Tibial nerve (tissue), 4 donors: ENCODE data around the gene ANAPC4. TPM values are rescaled to one million over a fixed set of nuclear protein-coding genes. Genes with fewer than 3 reads are reported as not detected.
"Not testable (repeated sequence)": the region's sequence is repeated elsewhere in the genome, so short reads cannot be mapped to it uniquely, and the experiment has no call there.

Experiments
- DNase-seq, 2 donors: peaks; one replicate each; pipeline ENCODE4 v3.0.0-alpha.2; 2019; ENCODE audit warnings: low spot score in 2 of 2
- H3K27ac ChIP-seq, 4 donors: fragments of 200-600 bp; sonication (generic) in 3 of 4; one replicate each; pipeline ENCODE4 v1.5.1; 2017 to 2019; ENCODE audit warnings: mild to moderate bottlenecking in 1 of 4
- H3K27me3 ChIP-seq, 2 donors: fragments of 200-600 bp; sonication (generic) in 1 of 2; one replicate each; pipeline versions ENCODE4 v1.5.1 to v1.6.0; 2017 to 2019
- H3K36me3 ChIP-seq, 3 donors: fragments of 200-600 bp; sonication (generic); one replicate each; pipeline ENCODE4 v1.5.1; 2018 to 2019
- H3K4me1 ChIP-seq, 4 donors: fragments of 200-600 bp; sonication (generic) in 3 of 4; one replicate each; pipeline ENCODE4 v1.5.1; 2017 to 2019
- H3K4me3 ChIP-seq, 4 donors: fragments of 200-600 bp; sonication (generic) in 3 of 4; one replicate each; pipeline ENCODE4 v1.5.1; 2017 to 2019; ENCODE audit warnings: mild to moderate bottlenecking in 1 of 4, moderate library complexity in 1 of 4
- H3K9me3 ChIP-seq, 4 donors: fragments of 200-600 bp; sonication (generic) in 3 of 4; one replicate each; pipeline ENCODE4 v1.5.1; 2017 to 2019
- EP300 ChIP-seq, 2 donors: sonication (generic); formaldehyde crosslinking; IDR thresholded peaks; one replicate each; pipeline ENCODE4 v1.6.1; 2017; ENCODE audit warnings: antibody characterized with exemption in 2 of 2, mild to moderate bottlenecking in 1 of 2
- POLR2A ChIP-seq, 2 donors: fragments of 450-650 bp; IDR thresholded peaks; one replicate each; pipeline ENCODE4 v1.6.1; 2017; ENCODE audit warnings: antibody characterized with exemption in 2 of 2, mild to moderate bottlenecking in 2 of 2, moderate library complexity in 2 of 2
- WGBS, 2 donors: methylation state at CpG; one replicate each; pipeline ENCODE4 v1.1.5; 2018; 5-methylcytosine and 5-hydroxymethylcytosine counted together
- total RNA-seq, 4 donors: library from RNA; depleted of rRNA; stranded (reverse); fragments of >200 nt; gene quantifications; one replicate each; pipeline ENCODE4 v1.1.0, GENCODE V29; 2016
- TF ChIP-seq, protein P1 (sequence below), 5 experiments: fragments of 200-600 bp in 3 of 5; fragments of 450-650 bp in 2 of 5; sonication (generic) in 3 of 5; IDR thresholded peaks; one replicate each; pipeline ENCODE4 v1.5.1; 2016 to 2019; ENCODE audit warnings: antibody characterized with exemption in 5 of 5, mild to moderate bottlenecking in 3 of 5, moderate library complexity in 2 of 5

The ANAPC4 gene
- total RNA-seq, 4 donors from 2014 or later = 31.4 to 49.0 (median 37.1) TPM

DNA sequence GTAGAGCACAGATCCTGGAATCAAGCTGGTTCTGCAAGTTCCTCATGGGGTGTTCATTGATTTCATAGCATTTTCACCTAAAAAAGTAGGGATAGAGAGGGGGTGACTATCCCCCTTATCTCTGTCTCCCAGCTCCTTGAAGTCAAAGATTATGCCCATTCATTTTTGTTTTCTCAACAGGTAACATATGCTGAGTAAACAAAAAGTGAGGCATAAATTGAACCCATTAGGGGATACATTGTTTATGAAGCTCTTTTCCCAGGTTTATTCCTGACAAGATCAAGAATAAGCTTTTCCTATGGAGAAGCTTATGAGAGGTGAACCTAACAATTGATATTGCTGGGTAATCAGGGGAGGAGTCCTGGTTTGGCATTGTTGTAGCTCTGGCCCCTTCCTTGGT, 9.2 kb upstream of the ANAPC4 start:
- Histone ChIP-seq H3K27me3 (no peaks in the 10 kb centered on the region), H3K4me3 (no peak overlapping the region), H3K27ac (no peak overlapping the region), H3K9me3 (no peaks in the 10 kb centered on the region), H3K36me3 (peaks cover 0 to 26% (median 0%) of the 10 kb centered on the region in 3 donors), H3K4me1 (no peaks in the 10 kb centered on the region)
- no peak for DNase-seq
- TF ChIP-seq EP300 (IDR thresholded peaks at IDR 0.05) = no peak
- TF ChIP-seq, protein P1, sequence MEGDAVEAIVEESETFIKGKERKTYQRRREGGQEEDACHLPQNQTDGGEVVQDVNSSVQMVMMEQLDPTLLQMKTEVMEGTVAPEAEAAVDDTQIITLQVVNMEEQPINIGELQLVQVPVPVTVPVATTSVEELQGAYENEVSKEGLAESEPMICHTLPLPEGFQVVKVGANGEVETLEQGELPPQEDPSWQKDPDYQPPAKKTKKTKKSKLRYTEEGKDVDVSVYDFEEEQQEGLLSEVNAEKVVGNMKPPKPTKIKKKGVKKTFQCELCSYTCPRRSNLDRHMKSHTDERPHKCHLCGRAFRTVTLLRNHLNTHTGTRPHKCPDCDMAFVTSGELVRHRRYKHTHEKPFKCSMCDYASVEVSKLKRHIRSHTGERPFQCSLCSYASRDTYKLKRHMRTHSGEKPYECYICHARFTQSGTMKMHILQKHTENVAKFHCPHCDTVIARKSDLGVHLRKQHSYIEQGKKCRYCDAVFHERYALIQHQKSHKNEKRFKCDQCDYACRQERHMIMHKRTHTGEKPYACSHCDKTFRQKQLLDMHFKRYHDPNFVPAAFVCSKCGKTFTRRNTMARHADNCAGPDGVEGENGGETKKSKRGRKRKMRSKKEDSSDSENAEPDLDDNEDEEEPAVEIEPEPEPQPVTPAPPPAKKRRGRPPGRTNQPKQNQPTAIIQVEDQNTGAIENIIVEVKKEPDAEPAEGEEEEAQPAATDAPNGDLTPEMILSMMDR (IDR thresholded peaks at IDR 0.05) = no peak
- no peak for TF ChIP-seq POLR2A (IDR thresholded peaks at IDR 0.05)

DNA sequence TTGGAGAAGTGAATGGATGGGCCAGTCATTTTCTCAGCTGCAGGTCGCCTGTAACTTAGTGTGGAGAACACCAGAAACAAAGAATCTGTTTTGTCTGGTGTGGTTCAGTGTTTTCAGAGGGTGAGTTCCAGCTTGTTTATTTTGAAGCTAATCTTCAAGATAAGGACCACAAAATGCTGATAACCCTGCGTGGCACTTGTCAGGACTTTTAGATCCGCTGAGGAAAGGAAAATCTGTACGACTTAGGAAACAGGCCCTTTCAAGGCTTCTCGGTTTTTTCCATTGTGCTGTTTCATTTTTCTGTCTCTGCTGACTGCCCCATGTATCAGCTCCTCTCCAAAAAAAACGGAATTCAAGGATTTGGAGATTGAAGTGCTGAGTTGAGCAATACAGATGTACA, 8.7 kb upstream of the ANAPC4 start:
- 81% methylated on average over 6 of the region's 6 CpGs for WGBS, 2 donors

DNA sequence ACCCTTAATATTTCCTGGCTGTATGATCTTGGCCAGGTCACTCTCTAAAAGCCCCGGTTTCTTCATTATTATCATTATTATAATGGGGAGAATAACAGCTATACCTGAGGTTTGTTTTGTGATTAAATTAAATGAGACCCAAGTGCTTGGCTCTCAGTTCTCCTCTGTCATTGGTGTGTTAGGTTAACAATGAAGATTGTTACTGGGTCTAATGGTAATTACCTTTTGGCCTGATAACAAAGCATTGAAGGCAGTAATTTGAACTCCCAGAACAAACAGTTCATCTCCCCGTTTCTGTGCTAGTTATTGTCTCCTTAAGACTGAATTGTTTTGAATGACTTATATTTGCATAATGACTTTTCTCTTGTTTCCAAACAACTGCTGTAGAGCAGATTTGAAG, 6.8 kb upstream of the ANAPC4 start:
- Histone ChIP-seq H3K36me3 (peaks cover 0 to 18% (median 0%) of the 10 kb centered on the region in 3 donors), H3K4me3 (no peak overlapping the region), H3K9me3 (no peaks in the 10 kb centered on the region), H3K27ac (no peak overlapping the region), H3K4me1 (peaks cover 0 to 2% (median 0%) of the 10 kb centered on the region in 4 donors), H3K27me3 (no peaks in the 10 kb centered on the region)
- TF ChIP-seq, protein P1 (IDR thresholded peaks at IDR 0.05) = no peak
- TF ChIP-seq EP300 (IDR thresholded peaks at IDR 0.05) (no peak), POLR2A (IDR thresholded peaks at IDR 0.05) (no peak)
- no peak for DNase-seq
- 50 to 65% methylated on average over 2 of the region's 2 CpGs for WGBS, 2 donors

More for the DNA sequence above, 8.7 kb upstream of the ANAPC4 start:
- Histone ChIP-seq H3K27ac (no peak overlapping the region), H3K9me3 (no peaks in the 10 kb centered on the region), H3K4me1 (no peaks in the 10 kb centered on the region), H3K36me3 (peaks cover 0 to 25% (median 0%) of the 10 kb centered on the region in 3 donors), H3K27me3 (no peaks in the 10 kb centered on the region), H3K4me3 (no peak overlapping the region)
- no peak for TF ChIP-seq EP300 (IDR thresholded peaks at IDR 0.05)
- TF ChIP-seq POLR2A (IDR thresholded peaks at IDR 0.05) = no peak
- TF ChIP-seq, protein P1 (IDR thresholded peaks at IDR 0.05) = no peak
- no peak for DNase-seq

DNA sequence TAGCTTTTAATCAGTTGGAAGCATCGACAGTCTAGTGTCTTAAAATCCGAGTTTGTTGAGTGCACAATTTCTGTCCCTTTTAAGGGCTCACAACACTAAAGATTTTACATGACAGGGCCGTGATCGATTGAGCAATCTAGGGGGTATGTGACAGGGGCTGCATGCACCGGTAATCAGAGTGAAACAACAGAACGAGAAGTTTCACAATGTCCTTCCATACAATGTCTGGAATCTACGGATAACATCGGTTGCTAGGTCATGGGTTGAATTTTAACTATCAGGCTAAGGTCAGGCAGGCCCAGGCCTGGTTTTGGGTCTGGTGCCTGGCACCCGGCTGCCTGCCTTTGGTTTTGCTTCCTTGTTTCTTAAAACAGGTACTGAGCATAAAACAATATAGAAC, 4.5 kb upstream of the ANAPC4 start:
- peaks cover 0 to 16% (median 0%) of the 10 kb centered on the region in 3 donors for H3K36me3 ChIP-seq
- not testable (repeated sequence) for H3K27me3 ChIP-seq, DNase-seq, H3K27ac ChIP-seq, H3K4me3 ChIP-seq, H3K9me3 ChIP-seq
- 88 to 89% methylated on average over 9 of the region's 9 CpGs for WGBS, 2 donors
- H3K4me1 ChIP-seq = peaks cover 0 to 11% (median under 1%) of the 10 kb centered on the region in 4 donors

DNA sequence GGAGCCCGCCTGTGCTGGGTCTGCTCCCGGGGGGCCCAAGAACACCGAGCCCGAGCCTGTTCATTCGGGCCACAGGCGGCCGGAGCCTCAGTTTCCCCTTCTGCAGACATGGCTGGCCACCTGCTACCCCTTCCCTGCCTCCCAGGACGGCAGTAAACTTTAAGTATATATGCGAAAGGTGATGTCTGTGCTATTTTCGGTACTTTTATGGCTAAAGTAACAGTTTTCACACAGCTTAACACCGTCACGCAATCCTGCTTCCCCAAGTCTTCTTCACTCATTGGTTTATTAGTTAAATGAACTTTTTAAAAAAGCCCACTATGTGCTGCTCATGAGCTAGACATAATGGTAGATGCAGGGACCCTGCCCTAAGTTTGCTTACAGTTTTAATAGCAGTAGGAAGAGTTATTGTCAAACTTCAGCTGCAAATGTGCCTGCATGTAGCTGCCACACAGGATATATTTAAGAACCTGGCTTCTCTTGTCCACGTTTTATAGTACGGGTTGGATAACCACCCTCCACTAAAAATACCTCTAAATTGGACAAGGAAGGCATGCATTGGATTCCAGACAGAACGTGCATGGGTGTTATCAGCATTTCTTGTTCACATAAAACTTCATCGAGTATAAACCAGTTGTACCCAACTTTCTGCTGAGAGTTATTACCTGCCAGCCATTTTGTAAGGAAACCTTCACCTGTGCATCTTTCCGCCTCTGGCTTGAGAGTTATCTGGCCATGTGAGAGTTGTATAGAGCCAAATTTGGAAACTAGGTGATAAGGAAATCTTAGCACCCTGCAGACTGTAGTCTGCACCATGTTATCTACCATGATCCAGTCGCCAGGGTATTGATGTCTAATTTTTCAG, 741 bp downstream of the ANAPC4 start:
- TF ChIP-seq EP300 (IDR thresholded peaks at IDR 0.05) = no peak
- TF ChIP-seq POLR2A (IDR thresholded peaks at IDR 0.05) = no peak
- TF ChIP-seq, protein P1 (IDR thresholded peaks at IDR 0.05) = no peak
- Histone ChIP-seq H3K27me3 (no peaks in the 10 kb centered on the region), H3K9me3 (no peaks in the 10 kb centered on the region), H3K4me1 (peaks cover 0 to 30% (median 8%) of the 10 kb centered on the region in 4 donors), H3K4me3 (peak overlapping the region; percentile 66 to 95 (median 80)), H3K27ac (peak overlapping the region; percentile 47 to 90 (median 84)), H3K36me3 (peaks cover 0 to 12% (median 9%) of the 10 kb centered on the region in 3 donors)
- 21% methylated on average over 17 to 18 of the region's 18 CpGs for WGBS, 2 donors
- DNase-seq = no peak
